AG04450 (cell line): ENCODE results near the gene NR2E3. TPM values are rescaled to one million over a fixed set of nuclear protein-coding genes. Genes with fewer than 3 reads are reported as not detected.
A peak's percentile ranks its signal among the peaks of the same experiment; 100 is the strongest.

Experiments used
- CTCF ChIA-PET: fragments of 300-600, 350-600 bp; formaldehyde crosslinking; extraction: SDS; loops from one replicate; lab custom pipeline; 2022; ENCODE audit warnings: antibody characterized with exemption, inconsistent platforms; lab: Charles Lee
- POLR2A ChIA-PET: fragments of 350-600 bp; formaldehyde crosslinking; extraction: SDS; loops from one replicate; lab custom pipeline; 2021; ENCODE audit warnings: antibody characterized with exemption, inconsistent platforms; lab: Yijun Ruan, JAX
- DNase-seq: peaks from one replicate; pipeline ENCODE4 v3.0.0-alpha.2; 2011; ENCODE audit warnings: low read depth, low spot score
- H3K27ac ChIP-seq: one replicate; pipeline ENCODE4 v1.5.1; 2012; ENCODE audit warnings: low read depth, low read length, control low read depth
- H3K27me3 ChIP-seq: one replicate; pipeline ENCODE4 v1.6.0; 2012; ENCODE audit warnings: low read length; ENCODE audit not compliant: control insufficient read depth, insufficient read depth
- H3K4me3 ChIP-seq: 2 replicates; pipeline ENCODE4 v1.5.1; 2011; ENCODE audit warnings: mild to moderate bottlenecking, low read depth, low read length, control low read depth
- H3K9me3 ChIP-seq: 2 replicates; pipeline ENCODE4 v1.5.1; 2012; ENCODE audit warnings: low read length; ENCODE audit not compliant: control insufficient read depth, insufficient read depth
- CTCF ChIP-seq: IDR thresholded peaks from 2 replicates; pipeline ENCODE4 v1.5.1; 2011; ENCODE audit warnings: low read depth, low read length, control low read depth, inconsistent platforms
- polyA minus RNA-seq: library from RNA; depleted of rRNA, polyadenylated mRNA; stranded (reverse); fragments of >200 nt; gene quantifications from 2 replicates; pipeline ENCODE4 v1.2.3, GENCODE V29; 2011; rRNA and poly(A)+ RNA removed
- polyA plus RNA-seq: library from polyadenylated mRNA; depleted of rRNA; stranded (reverse); fragments of >200 nt; gene quantifications from 2 replicates; pipeline ENCODE4 v1.2.3, GENCODE V29; 2011; rRNA removed

The NR2E3 gene
- polyA plus RNA-seq = 0.16 and 0.29 TPM in 2 replicates
- polyA minus RNA-seq = 0.60 and 0.70 TPM in 2 replicates

- POLR2A ChIA-PET = no interaction called here
- no peak for TF ChIP-seq CTCF
Measured at GRCh38 chr15:71810256-71811035, at the start of gene NR2E3. Gene NR2E3, plus strand, starts transcription at chr15:71810554. Its CDS starts 190 bp downstream, at chr15:71810744.

GRCh38 chr15:71760852-71761251 lies 49.5 kb upstream of the NR2E3 start:
- POLR2A ChIA-PET = no interaction called here
- H3K27ac ChIP-seq = no peak overlapping the region

More at GRCh38 chr15:71810256-71811035, at the start of gene NR2E3:
- Histone ChIP-seq H3K27ac (no peak within 1 kb of the TSS), H3K27me3 (no peaks in the 10 kb centered on the region), H3K4me3 (no peak within 1 kb of the TSS), H3K9me3 (peaks cover 6% of the 10 kb centered on the region; the same call in 1 of the 2 replicates)
- no peak for DNase-seq
- CTCF ChIA-PET = no interaction called here

GRCh38 chr15:71761649-71762048 lies 48.7 kb upstream of the NR2E3 start:
- CTCF ChIA-PET = interaction anchor here (0.7 to 2.2 kb wide), 2 partner anchors 17 to 18 kb away, joined by 3 to 10 read pairs; no protein-coding TSS in a partner anchor
- POLR2A ChIA-PET = no interaction called here
- no peak overlapping the region for H3K27ac ChIP-seq

More at GRCh38 chr15:71760852-71761251, 49.5 kb upstream of the NR2E3 start:
- Histone ChIP-seq H3K27me3 (no peaks in the 10 kb centered on the region), H3K9me3 (peaks cover 4% of the 10 kb centered on the region), H3K4me3 (no peak overlapping the region)
- CTCF ChIA-PET = interaction anchor here (0.7 to 2.2 kb wide), 2 partner anchors 17 to 18 kb away, joined by 3 to 10 read pairs; no protein-coding TSS in a partner anchor
- DNase-seq = no peak
- no peak for TF ChIP-seq CTCF

GRCh38 chr15:71768184-71768583 lies 42.2 kb upstream of the NR2E3 start:
- ChIA-PET CTCF (no interaction called here), POLR2A (no interaction called here)
- Histone ChIP-seq H3K9me3 (no peaks in the 10 kb centered on the region; the same call in 1 of the 2 replicates), H3K27me3 (no peaks in the 10 kb centered on the region), H3K4me3 (no peak overlapping the region), H3K27ac (no peak overlapping the region)
- DNase-seq = no peak
- no peak for TF ChIP-seq CTCF

More at GRCh38 chr15:71761649-71762048, 48.7 kb upstream of the NR2E3 start:
- peak; percentile 45 for DNase-seq
- no peak overlapping the region for H3K4me3 ChIP-seq
- H3K27me3 ChIP-seq = no peaks in the 10 kb centered on the region
- H3K9me3 ChIP-seq = peaks cover 4% of the 10 kb centered on the region
- no peak for TF ChIP-seq CTCF
